Astrocyte of the spinal cord (primary cell): ENCODE measurements around the gene KCNQ1.

Experiments used
- DNase-seq: peaks from one replicate; pipeline ENCODE4 v3.0.0; 2011; ENCODE audit warnings: low read depth, low spot score
- H3K4me3 ChIP-seq: 2 replicates; pipeline ENCODE4 v1.5.1; 2011; ENCODE audit warnings: low read depth, mild to moderate bottlenecking, low read length, moderate library complexity
- CTCF ChIP-seq: IDR thresholded peaks from 2 replicates; pipeline ENCODE4 v1.5.1; 2012; ENCODE audit warnings: low read depth, mild to moderate bottlenecking, low read length, inconsistent platforms
- in situ Hi-C: cut with HindIII; loops from 2 replicates; pipeline ENCODE4 v1.10.0; 2017; ENCODE audit warnings: low sequenced_read_pairs

Gene KCNQ1

DNA sequence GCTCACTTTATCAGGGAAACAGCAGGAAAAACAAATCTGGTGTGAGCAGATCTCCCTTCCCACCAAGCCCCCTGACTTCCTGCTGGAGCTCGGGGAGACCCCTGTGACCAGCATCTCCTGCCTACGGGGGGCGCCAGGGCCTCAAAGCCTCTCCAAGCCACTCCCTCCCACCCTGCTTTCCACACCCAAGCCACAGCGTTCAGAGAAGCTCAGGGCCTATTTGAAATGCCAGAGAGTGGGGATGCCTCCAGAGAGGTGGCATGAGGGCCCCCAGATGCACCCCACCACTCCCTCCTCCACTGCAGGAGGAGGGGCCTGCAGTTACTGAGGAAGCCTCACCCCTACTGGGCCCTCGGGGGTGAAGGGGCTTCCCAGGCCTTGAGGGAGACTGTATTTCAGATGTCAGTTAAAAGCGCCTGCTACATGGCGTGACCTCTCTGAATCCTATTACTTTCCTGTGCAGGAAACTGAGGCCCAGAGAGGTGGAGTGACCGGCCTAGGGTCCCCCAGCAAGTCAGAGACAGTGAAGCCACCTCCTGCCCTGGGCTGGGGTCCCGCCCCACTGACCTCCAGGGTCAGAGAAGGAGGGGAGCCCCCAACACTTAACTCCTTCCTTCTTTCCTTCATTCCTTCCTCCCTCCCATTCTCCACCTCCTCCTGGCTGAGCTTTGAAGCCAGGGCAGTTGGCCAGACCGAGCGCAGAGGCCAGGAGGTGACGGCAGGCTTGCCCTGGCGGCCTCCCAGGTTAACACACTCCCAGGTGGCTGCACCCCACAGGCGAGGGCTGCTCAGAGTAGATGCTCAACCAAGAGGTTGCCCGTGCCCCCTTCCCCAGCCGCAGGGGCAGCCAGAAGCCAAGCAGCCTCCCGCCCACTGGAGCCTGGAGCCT, 446.8 kb downstream of the KCNQ1 start:
- in situ Hi-C loops: no loop called here
- DNase-seq: peak; percentile 17

DNA sequence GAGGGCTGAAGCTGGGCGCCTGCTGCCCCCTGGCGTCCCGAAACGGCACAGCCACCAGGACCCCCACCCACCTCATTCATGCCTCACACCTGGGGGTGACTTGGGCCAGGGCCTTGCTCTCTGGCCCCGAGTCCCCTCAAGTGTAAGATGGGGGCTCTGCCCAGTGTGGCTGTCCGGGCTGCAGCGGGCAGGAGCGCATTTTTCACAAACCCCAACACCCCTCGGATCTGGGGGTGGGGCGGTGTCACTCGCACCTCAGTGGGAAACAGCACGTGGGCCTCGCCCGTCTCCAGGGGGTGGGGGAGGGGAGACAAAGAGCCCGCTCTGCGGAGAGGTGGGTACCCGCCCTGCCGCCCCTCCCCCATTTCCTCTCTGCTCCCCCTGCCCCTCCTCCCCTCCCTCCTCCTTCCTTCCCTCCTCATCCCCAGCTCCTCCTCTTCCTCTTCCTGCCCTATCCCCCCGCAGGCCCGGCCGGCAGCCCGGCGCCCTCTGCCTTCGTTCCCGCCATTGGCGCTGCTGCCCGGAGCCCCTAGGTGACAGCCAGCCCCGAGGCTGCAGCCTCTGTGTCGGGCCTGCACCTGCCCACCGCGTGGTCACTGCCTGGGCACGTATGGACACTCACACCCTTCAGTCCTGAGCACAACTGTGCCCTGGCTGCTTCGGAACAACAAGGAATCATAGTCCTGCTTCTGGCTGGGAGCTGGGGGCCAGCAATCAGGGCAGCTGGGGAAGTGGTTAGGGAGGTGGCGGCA, 447.6 kb downstream of the KCNQ1 start:
- peak overlapping the region; percentile 42 for H3K4me3 ChIP-seq
- in situ Hi-C loops: no loop called here
- TF ChIP-seq CTCF: peak; percentile 97
- peak; percentile 59 for DNase-seq

More for the DNA sequence above, 446.8 kb downstream of the KCNQ1 start:
- peak overlapping the region; percentile 42 for H3K4me3 ChIP-seq
- TF ChIP-seq CTCF: peak; percentile 34

- no peak for DNase-seq
- in situ Hi-C loops: no loop called here
- TF ChIP-seq CTCF: peak; percentile 39
- H3K4me3 ChIP-seq: peak overlapping the region; percentile 42
Measured at GRCh38 chr11:2892967-2893528, 448.2 kb downstream of the KCNQ1 start.

- no peak overlapping the region for H3K4me3 ChIP-seq
- no peak for DNase-seq
- TF ChIP-seq CTCF: no peak
- in situ Hi-C loops: no loop called here
Measured at GRCh38 chr11:2893935-2894334, 449.1 kb downstream of the KCNQ1 start.

- no peak for DNase-seq
- in situ Hi-C loops: no loop called here
- no peak for TF ChIP-seq CTCF
- H3K4me3 ChIP-seq: no peak overlapping the region
Measured at GRCh38 chr11:2896047-2896446, 451.2 kb downstream of the KCNQ1 start.

GRCh38 chr11:2897048-2897447, 452.2 kb downstream of the KCNQ1 start:
- no peak for TF ChIP-seq CTCF
- in situ Hi-C loops: no loop called here
- H3K4me3 ChIP-seq: no peak overlapping the region
- no peak for DNase-seq
